ENCODE measurements around the gene ARAF.

Gene ARAF

GRCh38 chrX:47566841-47567240, 5.8 kb downstream of the ARAF start:
- H3K4me3 ChIP-seq (IDR thresholded peaks at IDR 0.05; ENCODE audit: insufficient read depth, low read depth, low read length), result no peak overlapping the region
- H3K4me1 ChIP-seq (ENCODE audit: low read depth, poor library complexity, severe bottlenecking), result peaks cover 19% of the 10 kb centered on the region
- H3K27ac ChIP-seq, result no peak overlapping the region
- no peaks in the 10 kb centered on the region for H3K36me3 ChIP-seq (ENCODE audit: insufficient read depth)
- no peak overlapping the region for H2AFZ ChIP-seq (ENCODE audit: low read depth)
- H3K4me2 ChIP-seq, result no peak overlapping the region
- no peak overlapping the region for H3K9ac ChIP-seq
- no peak for TF ChIP-seq CTCF (conservative IDR thresholded peaks at IDR 0.05; ENCODE audit: low read depth, low read length)
- no peaks in the 10 kb centered on the region for H3K27me3 ChIP-seq (ENCODE audit: insufficient read depth, low read depth)
- H4K20me1 ChIP-seq (ENCODE audit: insufficient read depth), result no peaks in the 10 kb centered on the region
- 0 out of 2 replicates have a peak, but pooled peaks cover under 1% of the 10 kb centered on the region for H3K79me2 ChIP-seq (ENCODE audit: insufficient read depth, low read depth)

- no peak overlapping the region for H3K9ac ChIP-seq
- no peak overlapping the region for H2AFZ ChIP-seq (ENCODE audit: low read depth)
- peak; percentile 57 for TF ChIP-seq CTCF (conservative IDR thresholded peaks at IDR 0.05; ENCODE audit: low read depth, low read length)
- no peaks in the 10 kb centered on the region for H3K79me2 ChIP-seq (ENCODE audit: insufficient read depth, low read depth)
- H3K27ac ChIP-seq, result no peak overlapping the region
- H4K20me1 ChIP-seq (ENCODE audit: insufficient read depth), result no peaks in the 10 kb centered on the region
- no peaks in the 10 kb centered on the region for H3K36me3 ChIP-seq (ENCODE audit: insufficient read depth)
- H3K4me2 ChIP-seq, result no peak overlapping the region
- H3K27me3 ChIP-seq (ENCODE audit: insufficient read depth, low read depth), result no peaks in the 10 kb centered on the region
- H3K4me3 ChIP-seq (IDR thresholded peaks at IDR 0.05; ENCODE audit: insufficient read depth, low read depth, low read length), result no peak overlapping the region
- peaks cover 4% of the 10 kb centered on the region for H3K4me1 ChIP-seq (ENCODE audit: low read depth, poor library complexity, severe bottlenecking)
These were observed 7.8 kb downstream of the ARAF start for GRCh38 chrX:47568656-47569295.

- Histone ChIP-seq H3K27ac (no peak overlapping the region), H3K27me3 (ENCODE audit: insufficient read depth, low read depth) (no peaks in the 10 kb centered on the region), H3K36me3 (ENCODE audit: insufficient read depth) (no peaks in the 10 kb centered on the region), H2AFZ (ENCODE audit: low read depth) (no peak overlapping the region), H3K9ac (no peak overlapping the region), H4K20me1 (ENCODE audit: insufficient read depth) (no peaks in the 10 kb centered on the region), H3K4me1 (ENCODE audit: low read depth, poor library complexity, severe bottlenecking) (no peaks in the 10 kb centered on the region), H3K4me2 (no peak overlapping the region), H3K4me3 (IDR thresholded peaks at IDR 0.05; ENCODE audit: insufficient read depth, low read depth, low read length) (no peak overlapping the region), H3K79me2 (ENCODE audit: insufficient read depth, low read depth) (no peaks in the 10 kb centered on the region)
- no peak for TF ChIP-seq CTCF (conservative IDR thresholded peaks at IDR 0.05; ENCODE audit: low read depth, low read length)
These were observed 9.8 kb downstream of the ARAF start for GRCh38 chrX:47570794-47571193.

- H3K4me1 ChIP-seq (ENCODE audit: low read depth, poor library complexity, severe bottlenecking), result no peaks in the 10 kb centered on the region
- H3K36me3 ChIP-seq (ENCODE audit: insufficient read depth), result no peaks in the 10 kb centered on the region
- TF ChIP-seq CTCF (conservative IDR thresholded peaks at IDR 0.05; ENCODE audit: low read depth, low read length), result no peak
- H4K20me1 ChIP-seq (ENCODE audit: insufficient read depth), result no peaks in the 10 kb centered on the region
- no peak overlapping the region for H3K9ac ChIP-seq
- no peak overlapping the region for H3K4me2 ChIP-seq
- H3K79me2 ChIP-seq (ENCODE audit: insufficient read depth, low read depth), result no peaks in the 10 kb centered on the region
- H2AFZ ChIP-seq (ENCODE audit: low read depth), result no peak overlapping the region
- H3K27ac ChIP-seq, result no peak overlapping the region
- H3K27me3 ChIP-seq (ENCODE audit: insufficient read depth, low read depth), result no peaks in the 10 kb centered on the region
- H3K4me3 ChIP-seq (IDR thresholded peaks at IDR 0.05; ENCODE audit: insufficient read depth, low read depth, low read length), result no peak overlapping the region
These were observed 10.2 kb downstream of the ARAF start for GRCh38 chrX:47571215-47571614.

Measured in KMS-11 (cell line).